ENCODE results near the gene SRSF5.
"Not testable (repeated sequence)": the region's sequence is repeated elsewhere in the genome, so short reads cannot be mapped to it uniquely, and the experiment has no call there.

Gene SRSF5

DNA sequence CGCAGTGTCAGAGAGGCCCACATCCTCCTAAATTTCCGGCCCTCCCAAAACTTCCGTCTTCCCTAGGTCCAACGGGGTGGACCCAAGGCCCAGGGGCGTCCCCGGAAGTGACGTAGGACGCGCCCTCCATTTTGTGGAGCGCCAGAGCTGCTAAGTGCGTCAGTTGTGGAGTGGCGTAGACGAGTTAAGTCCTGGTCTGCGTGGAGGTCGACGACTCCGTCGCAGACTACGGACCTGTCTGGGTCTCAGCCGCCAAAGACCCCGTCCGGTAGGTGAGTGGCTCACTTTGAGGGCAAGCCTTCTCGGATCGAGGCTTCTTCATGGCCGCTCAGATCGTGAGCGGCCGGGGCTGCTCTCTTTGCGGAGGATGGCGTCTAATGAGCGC, at the start of gene SRSF5:
TSS of gene SRSF5 (plus strand) at position 159 of the 385 bp plus-strand sequence. CDS start 1,015 bp downstream, outside the sequence.
- DNase-seq = peak; percentile 92

DNA sequence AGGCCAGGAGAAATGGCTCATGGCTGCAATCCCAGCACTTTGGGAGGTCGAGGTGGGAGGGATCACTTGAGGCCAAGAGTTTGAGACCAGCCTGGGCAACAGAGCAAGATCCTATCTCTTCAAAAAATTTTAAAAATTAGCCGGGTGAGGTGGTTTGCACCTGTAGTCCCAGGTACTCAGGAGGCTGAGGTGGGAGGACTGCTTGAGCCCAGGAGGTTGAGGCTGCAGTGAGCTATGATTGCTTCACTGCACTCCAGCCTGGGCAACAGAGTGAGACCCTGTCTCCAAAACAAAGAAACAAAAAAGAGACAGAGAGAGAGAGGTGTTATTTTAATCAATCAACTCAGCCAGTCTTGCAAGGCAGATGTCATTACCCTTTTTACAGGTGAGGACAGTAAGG, 48.3 kb upstream of the SRSF5 start:
- not testable (repeated sequence) for DNase-seq

DNA sequence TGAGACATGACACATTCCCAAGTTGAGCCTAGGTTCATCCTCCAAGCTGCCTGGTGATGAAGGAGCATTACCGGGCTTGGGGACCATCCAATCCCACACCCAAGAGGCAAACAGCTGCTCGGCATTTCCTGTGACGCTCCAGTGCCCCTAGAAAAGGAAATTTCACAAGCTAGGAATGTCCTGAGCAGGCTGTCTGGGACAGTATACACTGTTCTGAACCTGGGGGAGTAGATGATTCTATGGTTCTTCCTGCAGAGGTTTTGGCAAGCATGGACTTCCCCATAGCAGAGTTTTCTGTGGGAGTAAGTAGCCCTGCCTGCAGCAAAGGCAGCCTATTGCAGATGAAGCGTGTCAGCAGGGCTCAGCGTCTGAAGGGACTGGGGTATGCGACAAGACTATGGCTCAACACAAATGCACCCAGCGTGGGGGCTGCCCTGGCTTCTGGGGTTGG, 47.4 kb upstream of the SRSF5 start:
- no peak for DNase-seq

GRCh38 chr14:69720912-69721311, 46.0 kb upstream of the SRSF5 start:
- DNase-seq = no peak

GRCh38 chr14:69726761-69727511, 40.0 kb upstream of the SRSF5 start:
- peak; percentile 72 for DNase-seq

DNA sequence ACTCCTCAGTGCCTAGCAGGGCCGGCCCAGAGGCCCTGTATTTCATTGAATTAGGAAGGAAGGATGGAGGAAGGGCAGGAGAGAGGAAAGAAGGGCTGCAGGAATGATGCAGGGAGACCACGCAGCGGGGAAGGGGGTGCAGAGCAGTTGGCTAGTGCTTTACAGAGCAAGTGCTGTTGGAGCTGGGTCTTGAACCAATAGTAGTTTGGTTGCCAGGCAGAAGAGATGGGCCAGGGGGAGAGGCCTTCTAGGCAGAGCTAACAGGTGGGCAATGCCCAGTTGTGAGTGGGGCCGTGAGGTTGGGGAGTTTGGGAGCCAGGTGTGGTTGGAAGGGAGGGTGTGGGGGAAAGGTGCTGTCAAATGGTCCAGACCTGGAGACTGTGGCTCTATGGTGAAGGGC, 39.1 kb upstream of the SRSF5 start:
- DNase-seq = no peak

DNA sequence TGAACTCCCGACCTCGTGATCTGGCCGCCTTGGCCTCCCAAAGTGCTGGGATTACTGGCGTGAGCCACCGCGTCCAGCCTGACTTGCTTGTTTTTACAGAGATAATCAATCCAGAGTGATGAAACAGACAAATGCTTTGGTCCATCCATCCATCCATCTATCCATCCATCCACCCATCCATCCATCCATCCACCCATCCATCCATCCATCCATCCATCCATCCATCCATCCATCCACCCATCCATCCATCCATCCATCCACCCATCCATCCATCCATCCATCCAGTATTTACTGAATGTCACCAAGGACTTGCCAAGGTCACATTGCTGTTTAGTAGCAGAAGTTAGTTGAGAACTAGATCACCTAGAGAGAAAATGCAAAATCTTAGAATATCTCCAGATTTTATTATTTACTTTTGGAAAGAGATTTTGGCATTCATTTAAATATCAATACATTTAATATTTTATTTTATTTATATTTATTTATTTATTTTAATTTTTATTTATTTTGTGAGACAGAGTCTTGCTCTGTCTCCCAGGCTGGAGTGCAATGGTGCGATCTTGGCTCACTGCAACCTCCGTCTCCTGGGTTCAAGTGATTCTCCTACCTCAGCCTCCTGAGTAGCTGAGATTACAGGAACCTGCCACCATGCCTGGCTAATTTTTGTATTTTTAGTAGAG, 34.9 kb upstream of the SRSF5 start:
- DNase-seq = not testable (repeated sequence)

DNA sequence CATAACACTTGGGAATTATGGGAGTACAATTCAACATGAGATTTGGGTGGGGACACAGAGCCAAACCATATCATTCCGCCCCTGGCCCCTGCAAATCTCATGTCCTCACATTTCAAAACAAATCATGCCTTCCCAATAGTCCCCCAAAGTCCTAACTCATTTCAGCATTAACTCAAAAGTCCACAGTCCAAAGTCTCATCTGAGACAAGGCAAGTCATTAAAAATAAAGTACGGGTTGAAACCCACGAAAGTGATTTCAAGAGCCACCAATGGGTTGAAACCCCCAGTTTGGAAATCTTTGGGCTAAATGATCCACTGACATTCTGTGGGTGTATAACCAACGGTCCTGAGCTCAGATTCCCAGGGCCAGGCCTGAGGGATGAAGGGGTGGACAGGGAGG, 30.5 kb upstream of the SRSF5 start:
- not testable (repeated sequence) for DNase-seq

GRCh38 chr14:69741055-69741454, 25.9 kb upstream of the SRSF5 start:
- no peak for DNase-seq

DNA sequence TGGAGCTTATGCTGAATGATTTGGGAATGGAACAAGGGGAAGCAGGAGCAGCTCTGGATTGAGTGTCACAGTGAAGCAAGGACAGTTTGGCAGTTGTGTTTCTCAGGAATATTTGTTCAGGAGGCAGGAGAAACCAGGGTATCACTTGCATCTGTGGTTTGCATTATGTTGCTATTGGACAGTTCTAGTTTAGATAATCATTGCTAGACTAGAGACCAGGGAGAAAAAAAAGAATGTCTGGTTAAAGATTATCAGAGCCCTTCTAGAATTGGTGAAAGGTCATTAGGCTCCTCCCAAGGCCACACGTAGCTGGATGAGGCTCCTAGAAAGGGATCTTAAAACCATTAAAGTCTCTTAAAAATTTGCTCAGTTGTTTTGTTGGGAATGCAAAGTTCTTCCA, 17.0 kb upstream of the SRSF5 start:
- no peak for DNase-seq

- no peak for DNase-seq
These were observed 16.4 kb upstream of the SRSF5 start for GRCh38 chr14:69750495-69750894.

DNA sequence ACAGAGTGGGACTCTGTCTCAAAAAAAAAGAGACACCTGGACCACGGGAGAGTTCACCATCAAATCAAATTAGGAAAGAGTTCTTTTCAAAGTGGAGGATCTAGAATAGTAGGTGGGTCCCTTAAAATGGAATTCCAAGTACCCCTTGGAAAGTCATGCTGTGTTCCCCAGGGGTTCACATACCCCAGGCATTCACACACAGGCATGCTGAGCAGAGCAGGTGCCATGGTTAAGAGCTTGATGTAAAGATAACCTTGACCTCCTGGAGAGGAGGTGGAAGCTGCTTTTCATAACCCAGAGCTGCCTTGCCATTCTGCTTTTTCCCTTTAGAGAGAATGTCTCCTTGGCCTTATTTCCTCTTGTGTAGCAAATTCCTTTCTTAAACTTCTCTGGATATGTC, 14.2 kb upstream of the SRSF5 start:
- DNase-seq = no peak

DNA sequence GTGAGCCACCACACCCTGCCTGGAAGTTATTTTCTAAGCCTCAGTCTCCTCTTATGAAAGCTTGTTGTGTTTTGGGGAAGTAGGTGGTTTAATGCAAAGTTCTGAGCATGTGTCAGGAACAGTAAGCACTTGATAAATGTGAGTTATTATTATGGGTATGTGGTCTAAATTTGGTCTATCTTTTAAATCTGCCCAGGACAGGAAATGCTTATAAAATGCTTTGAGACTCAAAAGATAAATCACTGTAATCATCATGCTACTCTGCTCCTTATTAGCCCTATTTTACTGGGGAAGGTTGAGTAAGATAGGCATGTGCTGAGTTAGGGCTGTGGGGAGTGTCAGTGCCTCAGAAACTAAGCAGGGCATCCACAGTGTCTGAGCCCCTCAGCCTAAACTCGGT, 13.1 kb upstream of the SRSF5 start:
- DNase-seq = no peak

DNA sequence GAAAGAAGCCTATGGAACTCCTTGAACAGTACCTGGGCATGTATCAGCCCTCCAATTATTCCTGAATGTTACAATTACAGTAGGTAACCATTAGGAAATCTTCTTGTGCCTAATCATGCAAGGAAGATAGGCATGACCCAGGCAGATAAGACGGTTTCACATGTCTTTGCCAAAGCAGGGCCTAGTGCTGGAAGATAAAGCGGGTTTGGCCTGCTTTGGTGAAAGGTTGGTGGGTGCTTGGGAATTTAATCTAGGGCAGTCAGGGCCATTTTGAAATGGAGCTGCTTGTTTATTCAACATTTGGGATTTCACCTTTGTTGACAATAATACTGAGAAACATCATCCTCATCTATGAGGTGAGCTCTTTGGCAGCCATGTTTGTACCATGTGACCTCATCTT, 12.5 kb upstream of the SRSF5 start:
- no peak for DNase-seq

GRCh38 chr14:69755296-69755695, 11.6 kb upstream of the SRSF5 start:
- DNase-seq = no peak

GRCh38 chr14:69755784-69756183, 11.2 kb upstream of the SRSF5 start:
- DNase-seq = no peak

- no peak for DNase-seq
These were observed 10.6 kb upstream of the SRSF5 start for GRCh38 chr14:69756298-69756697.

GRCh38 chr14:69760810-69761209, 6.1 kb upstream of the SRSF5 start:
- no peak for DNase-seq

- peak; percentile 8 for DNase-seq
These were observed 3.0 kb upstream of the SRSF5 start for GRCh38 chr14:69763761-69764510.

GRCh38 chr14:69767369-69767999, 542 bp downstream of the SRSF5 start:
- peak; percentile 93 for DNase-seq

DNA sequence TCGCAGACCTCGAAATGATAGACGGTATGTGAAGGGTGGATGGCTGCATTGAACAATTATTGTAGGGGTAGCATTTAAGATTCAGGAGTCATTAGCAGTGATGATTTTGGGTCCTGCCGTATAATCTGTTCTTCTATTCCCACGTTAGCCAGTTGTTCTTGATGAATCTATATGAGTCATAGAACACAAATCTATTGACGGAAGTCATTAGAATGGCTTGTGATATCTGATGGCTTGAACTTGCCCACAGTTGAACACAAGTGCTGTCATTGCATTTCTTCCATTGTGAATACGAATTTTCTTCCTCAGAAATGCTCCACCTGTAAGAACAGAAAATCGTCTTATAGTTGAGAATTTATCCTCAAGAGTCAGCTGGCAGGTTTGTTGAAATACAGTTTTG, 1.9 kb downstream of the SRSF5 start:
- DNase-seq = no peak

DNA sequence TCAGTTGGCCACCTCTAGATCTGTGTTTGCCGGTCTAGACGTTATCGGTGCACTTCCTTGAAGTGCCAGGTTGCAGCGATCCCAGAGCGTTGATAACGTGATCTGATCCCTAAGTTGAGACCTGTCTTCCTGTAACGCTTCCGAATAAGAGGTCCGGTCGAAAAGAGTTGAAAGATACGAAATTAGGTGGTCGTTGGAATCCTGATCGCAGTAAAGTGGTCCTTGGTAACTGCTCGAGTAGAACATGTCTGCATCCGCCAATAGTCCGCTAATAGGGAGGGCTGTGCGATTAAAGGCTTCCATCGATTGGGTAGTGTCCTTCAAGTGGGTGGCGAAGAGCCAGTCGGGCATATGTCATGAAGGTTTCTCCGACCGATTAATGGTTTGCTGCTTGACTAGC, 2.7 kb downstream of the SRSF5 start:
- no peak for DNase-seq

DNA sequence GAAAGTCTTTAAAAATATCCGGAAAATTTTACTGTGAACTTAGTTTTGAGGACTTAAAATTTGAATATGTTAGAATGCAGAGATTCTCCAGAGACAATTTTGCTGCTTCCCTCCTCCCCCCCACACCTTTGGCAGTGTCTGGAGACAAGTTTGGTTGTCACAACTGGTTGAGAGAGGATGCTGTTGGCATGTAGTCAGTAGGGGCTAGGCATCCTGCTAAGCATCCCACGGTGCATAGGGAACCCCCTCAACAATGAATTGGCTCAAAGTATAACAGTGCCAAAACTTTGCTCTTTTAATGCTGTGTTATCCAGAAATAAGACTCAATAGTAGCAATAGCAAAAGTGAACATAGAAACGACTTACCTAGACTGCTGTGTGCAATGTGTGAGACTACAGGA, 3.6 kb downstream of the SRSF5 start:
- DNase-seq = no peak
